ENCODE data around the gene ELAVL3.

DNA sequence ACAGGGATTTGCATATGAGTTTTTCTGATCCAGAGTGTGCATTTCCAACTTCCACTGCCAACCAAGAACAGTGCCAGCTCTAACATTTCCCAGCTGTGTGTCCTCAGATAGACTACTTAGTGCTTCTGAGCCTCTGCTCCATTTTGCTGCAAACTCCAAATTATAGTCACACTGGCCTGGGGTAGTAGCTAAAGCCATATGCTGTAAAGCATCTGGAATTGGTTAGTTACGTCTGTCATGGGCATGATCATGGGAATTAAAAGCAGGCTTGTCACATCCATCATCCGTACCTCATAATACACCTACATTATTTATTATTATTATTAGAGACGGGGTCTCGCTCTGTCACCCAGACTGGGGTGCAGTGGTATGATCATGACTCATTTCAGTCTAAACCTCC, 7.1 kb downstream of the ELAVL3 start:
- no peak for TF ChIP-seq CTCF (IDR thresholded peaks at IDR 0.05; ENCODE audit: extremely low read depth in 1 of 2, insufficient read depth in 1 of 2, low read depth in 1 of 2, low read length in 2 of 2)
- no peak for TF ChIP-seq EZH2 (IDR thresholded peaks at IDR 0.05; ENCODE audit: borderline replicate concordance, low read depth, low read length, severe bottlenecking)
- TF ChIP-seq POLR2A (IDR thresholded peaks at IDR 0.05; ENCODE audit: low read depth, low read length), result no peak
- TF ChIP-seq GATA2 (IDR thresholded peaks at IDR 0.05; ENCODE audit: insufficient read depth, insufficient read length, low read depth, low read length), result no peak
- no peak for TF ChIP-seq JUN (IDR thresholded peaks at IDR 0.05; ENCODE audit: borderline replicate concordance, insufficient read depth, insufficient read length, low read depth)
- TF ChIP-seq POLR2AphosphoS5 (IDR thresholded peaks at IDR 0.05; ENCODE audit: insufficient read depth, low read depth, low read length), result no peak
- no peak for TF ChIP-seq MAX (IDR thresholded peaks at IDR 0.05; ENCODE audit: insufficient read depth, insufficient read length)
- TF ChIP-seq FOS (IDR thresholded peaks at IDR 0.05; ENCODE audit: borderline replicate concordance, insufficient read depth, low read length), result no peak

Data from endothelial cell of umbilical vein (primary cell).